Breast epithelium (tissue), 4 donors: ENCODE measurements around the gene ANKMY1. TPM values are rescaled to one million over a fixed set of nuclear protein-coding genes. Genes with fewer than 3 reads are reported as not detected.

Source experiments
- DNase-seq, 2 donors: peaks; one replicate each; pipeline ENCODE4 v3.0.0-alpha.2; 2019; ENCODE audit warnings: low spot score in 2 of 2
- H3K27ac ChIP-seq, 2 donors: fragments of 200-600 bp; sonication (generic) in 1 of 2; one replicate each; pipeline ENCODE4 v1.5.1; 2016 to 2019; ENCODE audit warnings: mild to moderate bottlenecking in 1 of 2
- H3K27me3 ChIP-seq, 2 donors: fragments of 200-600 bp; sonication (generic) in 1 of 2; one replicate each; pipeline versions ENCODE4 v1.5.1 to v1.6.0; 2017 to 2019; ENCODE audit warnings: control low read depth in 1 of 2, mild to moderate bottlenecking in 1 of 2
- H3K36me3 ChIP-seq: fragments of 200-600 bp; one replicate; pipeline ENCODE4 v1.5.1; 2019
- H3K4me1 ChIP-seq, 2 donors: fragments of 200-600 bp; sonication (generic); one replicate each; pipeline ENCODE4 v1.5.1; 2016 to 2019; ENCODE audit warnings: control low read depth in 1 of 2
- H3K4me3 ChIP-seq, 3 donors: fragments of 200-600 bp; sonication (generic); 1 replicate in 2 of 3; 2 replicates in 1 of 3; pipeline ENCODE4 v1.5.1; 2016 to 2019; ENCODE audit warnings: mild to moderate bottlenecking in 3 of 3, moderate library complexity in 2 of 3
- H3K9me3 ChIP-seq, 2 donors: fragments of 200-600 bp; sonication (generic) in 1 of 2; one replicate each; pipeline ENCODE4 v1.5.1; 2016 to 2019; ENCODE audit warnings: control low read depth in 1 of 2
- POLR2A ChIP-seq: fragments of 450-650 bp; IDR thresholded peaks from one replicate; pipeline ENCODE4 v1.6.1; 2016; ENCODE audit warnings: antibody characterized with exemption, mild to moderate bottlenecking, moderate library complexity
- POLR2AphosphoS5 ChIP-seq, 3 donors: sonication (generic); formaldehyde crosslinking; IDR thresholded peaks; one replicate each; pipeline ENCODE4 v1.6.1; 2017; ENCODE audit warnings: antibody characterized with exemption in 3 of 3
- intact Hi-C: fragments of 100-400 bp; cut with DNase I; formaldehyde crosslinking; loops from one replicate; pipeline ENCODE4 v1.15.1; 2023; ENCODE audit warnings: low total_unique reads
- total RNA-seq, 3 donors: library from RNA; depleted of rRNA; stranded (reverse); fragments of >200 nt; gene quantifications; one replicate each; pipeline ENCODE4 v1.1.0, GENCODE V29; 2016
- TF ChIP-seq, protein P1 (sequence below), 3 donors: fragments of 450-650 bp; IDR thresholded peaks; one replicate each; pipeline ENCODE4 v1.5.1; 2016 to 2017; ENCODE audit warnings: antibody characterized with exemption in 3 of 3, mild to moderate bottlenecking in 3 of 3, moderate library complexity in 3 of 3

Gene ANKMY1
- total RNA-seq, 3 donors from 2014 or later = 13.0 to 32.8 (median 19.0) TPM

DNA sequence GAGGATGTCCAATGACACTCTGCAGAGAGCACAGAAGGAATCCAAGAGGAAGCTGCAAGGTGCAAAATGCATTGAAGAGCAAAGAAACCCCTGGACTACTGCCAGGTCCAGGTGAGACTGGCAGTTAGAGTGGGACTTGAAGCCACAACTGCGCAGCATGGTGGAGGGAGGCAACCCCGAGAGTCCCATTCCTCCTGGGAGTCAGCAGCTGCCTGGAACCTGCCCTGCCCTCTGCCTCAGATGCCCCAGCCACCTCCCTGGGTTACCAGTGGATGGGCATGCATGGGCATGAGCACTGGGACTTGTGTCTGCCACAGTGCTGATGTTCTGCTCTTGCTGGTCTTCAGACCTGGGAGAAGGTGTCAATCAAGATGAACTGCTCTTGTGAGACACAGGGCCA, 43.2 kb downstream of the ANKMY1 start:
- no peak overlapping the region for H3K27ac ChIP-seq
- TF ChIP-seq POLR2AphosphoS5 (IDR thresholded peaks at IDR 0.05) (no peak), POLR2A (no peak)
- TF ChIP-seq, protein P1, sequence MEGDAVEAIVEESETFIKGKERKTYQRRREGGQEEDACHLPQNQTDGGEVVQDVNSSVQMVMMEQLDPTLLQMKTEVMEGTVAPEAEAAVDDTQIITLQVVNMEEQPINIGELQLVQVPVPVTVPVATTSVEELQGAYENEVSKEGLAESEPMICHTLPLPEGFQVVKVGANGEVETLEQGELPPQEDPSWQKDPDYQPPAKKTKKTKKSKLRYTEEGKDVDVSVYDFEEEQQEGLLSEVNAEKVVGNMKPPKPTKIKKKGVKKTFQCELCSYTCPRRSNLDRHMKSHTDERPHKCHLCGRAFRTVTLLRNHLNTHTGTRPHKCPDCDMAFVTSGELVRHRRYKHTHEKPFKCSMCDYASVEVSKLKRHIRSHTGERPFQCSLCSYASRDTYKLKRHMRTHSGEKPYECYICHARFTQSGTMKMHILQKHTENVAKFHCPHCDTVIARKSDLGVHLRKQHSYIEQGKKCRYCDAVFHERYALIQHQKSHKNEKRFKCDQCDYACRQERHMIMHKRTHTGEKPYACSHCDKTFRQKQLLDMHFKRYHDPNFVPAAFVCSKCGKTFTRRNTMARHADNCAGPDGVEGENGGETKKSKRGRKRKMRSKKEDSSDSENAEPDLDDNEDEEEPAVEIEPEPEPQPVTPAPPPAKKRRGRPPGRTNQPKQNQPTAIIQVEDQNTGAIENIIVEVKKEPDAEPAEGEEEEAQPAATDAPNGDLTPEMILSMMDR (IDR thresholded peaks at IDR 0.05) = no peak
- no peaks in the 10 kb centered on the region for H3K36me3 ChIP-seq
- H3K4me3 ChIP-seq = no peak overlapping the region
- H3K9me3 ChIP-seq = no peaks in the 10 kb centered on the region
- no peaks in the 10 kb centered on the region for H3K27me3 ChIP-seq
- peak in 1 of 2 donors; percentile 43 for DNase-seq
- H3K4me1 ChIP-seq = no peaks in the 10 kb centered on the region
- intact Hi-C loops = no loop called here

DNA sequence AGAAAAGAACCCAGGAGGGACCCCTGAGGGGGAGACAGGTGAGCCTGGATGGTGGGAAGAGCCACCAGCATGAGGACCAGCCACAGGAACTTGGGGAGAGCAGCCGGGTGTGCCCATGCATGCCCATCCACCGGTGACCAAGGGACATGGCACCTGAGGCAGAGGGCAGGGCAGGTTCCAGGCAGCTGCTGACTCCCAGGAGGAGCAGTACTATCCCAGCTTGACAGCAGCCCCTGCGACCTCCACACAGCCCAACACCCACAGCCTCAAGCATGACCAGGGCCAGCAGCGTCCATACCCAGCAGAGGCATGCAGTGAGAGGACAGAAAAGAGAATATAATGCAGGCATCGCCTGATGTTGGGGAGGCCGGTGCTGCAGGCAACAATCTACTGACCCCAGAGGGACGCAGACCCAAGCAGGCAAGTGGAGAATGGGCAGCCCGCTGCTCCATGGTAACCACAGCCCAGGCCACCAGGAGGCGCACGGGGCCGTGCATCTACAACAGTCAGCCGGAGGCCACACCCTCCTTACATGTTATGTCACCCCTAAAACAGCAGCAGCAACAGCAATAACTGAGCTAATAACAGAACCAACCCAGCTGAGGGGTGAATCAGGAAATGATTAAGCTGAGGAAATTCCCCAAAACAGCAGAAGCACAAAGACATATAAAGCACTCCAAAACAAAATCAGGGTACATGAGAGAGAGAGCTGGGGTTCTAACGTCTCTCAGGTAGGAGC, 44.1 kb downstream of the ANKMY1 start:
- TF ChIP-seq, protein P1 (IDR thresholded peaks at IDR 0.05) = peak in 2 of 3 donors; percentile 53 to 56
- TF ChIP-seq POLR2A = no peak
- Histone ChIP-seq H3K36me3 (no peaks in the 10 kb centered on the region), H3K27ac (no peak overlapping the region), H3K4me1 (no peaks in the 10 kb centered on the region), H3K4me3 (no peak overlapping the region), H3K27me3 (no peaks in the 10 kb centered on the region), H3K9me3 (no peaks in the 10 kb centered on the region)
- DNase-seq = peak; percentile 39 to 55
- intact Hi-C loops = no loop called here

DNA sequence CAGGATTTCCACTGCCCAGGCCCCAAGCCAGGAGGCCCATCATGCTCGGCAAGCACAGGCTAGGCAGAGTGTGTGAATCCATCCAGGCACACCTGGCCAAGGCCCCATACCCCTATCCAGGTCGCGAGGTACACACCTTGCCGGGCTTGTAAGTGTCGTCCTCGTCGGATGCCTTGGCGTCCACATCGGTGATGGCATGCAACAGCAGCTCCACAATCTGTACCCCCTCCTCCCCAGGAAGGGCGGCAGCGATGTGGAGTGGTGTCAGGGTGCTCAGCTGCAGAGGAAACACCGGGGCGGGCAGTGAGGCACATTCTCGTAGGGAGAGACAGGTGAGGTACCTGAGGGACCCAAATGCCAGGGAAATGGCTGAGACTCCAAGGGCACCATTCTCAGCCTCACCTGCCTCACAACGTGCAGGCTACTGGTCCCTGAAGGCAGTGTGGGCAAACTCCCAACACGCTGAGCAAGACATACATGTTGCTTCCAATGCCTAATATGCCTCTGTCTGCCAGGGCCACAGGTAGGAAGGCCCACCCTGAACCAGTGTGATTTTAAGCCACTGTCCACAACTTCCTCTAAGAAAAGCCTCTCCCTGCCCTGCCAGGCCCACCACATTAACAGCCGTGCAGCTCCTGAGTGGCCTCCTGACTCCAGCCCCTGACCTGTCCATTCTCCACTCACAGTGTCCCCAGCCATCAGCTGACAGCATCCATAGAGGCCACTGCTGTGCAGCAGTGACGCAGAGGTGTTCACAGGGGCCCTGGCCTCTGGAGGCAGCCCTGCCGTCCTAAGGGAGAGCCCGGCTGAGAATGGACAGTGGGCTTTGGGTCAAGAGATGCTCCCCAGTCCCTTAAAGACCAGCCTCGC, 44.9 kb downstream of the ANKMY1 start:
- TF ChIP-seq POLR2AphosphoS5 (IDR thresholded peaks at IDR 0.05) (no peak), POLR2A (no peak)
- TF ChIP-seq, protein P1 (IDR thresholded peaks at IDR 0.05) = no peak

DNA sequence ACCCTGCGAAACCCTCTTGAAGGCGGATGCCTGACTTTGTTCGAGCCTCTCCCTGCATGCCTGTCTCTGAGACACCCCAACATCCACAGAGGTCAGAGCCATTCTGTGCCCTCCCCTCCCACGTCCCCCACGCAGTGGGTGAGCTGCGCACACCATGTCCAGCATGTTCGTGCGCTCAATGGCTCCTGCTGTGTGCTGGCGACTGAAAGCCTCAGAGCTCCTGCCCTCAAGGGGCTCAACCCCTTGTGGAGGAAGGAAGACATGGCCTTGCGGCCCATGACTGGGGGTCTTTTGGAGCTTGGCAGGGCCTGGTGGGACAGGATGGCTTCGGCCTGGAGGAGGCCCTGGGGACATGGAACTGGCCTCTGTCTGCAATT, 45.7 kb downstream of the ANKMY1 start:
- DNase-seq = peak in 1 of 2 donors; percentile 22

More for the DNA sequence above, 44.9 kb downstream of the ANKMY1 start:
- Histone ChIP-seq H3K27ac (no peak overlapping the region), H3K27me3 (no peaks in the 10 kb centered on the region), H3K36me3 (no peaks in the 10 kb centered on the region), H3K4me1 (no peaks in the 10 kb centered on the region), H3K9me3 (no peaks in the 10 kb centered on the region), H3K4me3 (no peak overlapping the region)
- peak; percentile 7 to 35 for DNase-seq
- intact Hi-C loops = no loop called here

More for the DNA sequence above, 45.7 kb downstream of the ANKMY1 start:
- no peaks in the 10 kb centered on the region for H3K9me3 ChIP-seq
- H3K4me1 ChIP-seq = no peaks in the 10 kb centered on the region
- TF ChIP-seq POLR2AphosphoS5 (IDR thresholded peaks at IDR 0.05) (no peak), POLR2A (no peak)
- TF ChIP-seq, protein P1 (IDR thresholded peaks at IDR 0.05) = no peak
- H3K27me3 ChIP-seq = no peaks in the 10 kb centered on the region
- intact Hi-C loops = no loop called here
- H3K27ac ChIP-seq = no peak overlapping the region
- H3K4me3 ChIP-seq = no peak overlapping the region
- H3K36me3 ChIP-seq = no peaks in the 10 kb centered on the region
